HUDEP-2 (cell line): ENCODE data around the gene VILL.
"Not testable (repeated sequence)": the region's sequence is repeated elsewhere in the genome, so short reads cannot be mapped to it uniquely, and the experiment has no call there.

Experiments
- DNase-seq, 76 experiments: peaks; one replicate each; lab custom pipeline; 2025; ENCODE audit not compliant: unreplicated experiment in 76 of 76; lab: John Stamatoyannopoulos, UW

VILL gene

GRCh38 chr3:37963016-37963415, 27.6 kb upstream of the VILL start:
- DNase-seq: no peak

- no peak for DNase-seq
These were observed 27.0 kb upstream of the VILL start for GRCh38 chr3:37963635-37964034.

- no peak for DNase-seq
These were observed 26.4 kb upstream of the VILL start for GRCh38 chr3:37964146-37964545.

- DNase-seq: no peak
These were observed 25.9 kb upstream of the VILL start for GRCh38 chr3:37964716-37965115.

- peak in 35 of 76 experiments; percentile 2 to 60 (median 23) for DNase-seq
These were observed 23.2 kb upstream of the VILL start for GRCh38 chr3:37967260-37967881.

- no peak for DNase-seq
These were observed 22.4 kb upstream of the VILL start for GRCh38 chr3:37968199-37968598.

- DNase-seq: no peak
These were observed 21.6 kb upstream of the VILL start for GRCh38 chr3:37968813-37969595.

- peak in 4 of 76 experiments; percentile 2 to 24 (median 12) for DNase-seq
These were observed 20.9 kb upstream of the VILL start for GRCh38 chr3:37969596-37970100.

- DNase-seq: no peak
These were observed 19.8 kb upstream of the VILL start for GRCh38 chr3:37970802-37971201.

GRCh38 chr3:37971467-37971866, 19.1 kb upstream of the VILL start:
- DNase-seq: no peak

GRCh38 chr3:37972056-37972455, 18.5 kb upstream of the VILL start:
- DNase-seq: not testable (repeated sequence)

GRCh38 chr3:37973246-37974054, 17.1 kb upstream of the VILL start:
- DNase-seq: no peak

GRCh38 chr3:37974121-37975083, 16.2 kb upstream of the VILL start:
- peak in 56 of 76 experiments; percentile 3 to 64 (median 34) for DNase-seq

GRCh38 chr3:37979541-37980461, 10.8 kb upstream of the VILL start:
- DNase-seq: no peak

GRCh38 chr3:37980462-37981347, 9.9 kb upstream of the VILL start:
- DNase-seq: no peak

- DNase-seq: no peak
These were observed 9.3 kb upstream of the VILL start for GRCh38 chr3:37981348-37981664.

GRCh38 chr3:37982331-37982730, 8.3 kb upstream of the VILL start:
- no peak for DNase-seq

- DNase-seq: no peak
These were observed 6.5 kb upstream of the VILL start for GRCh38 chr3:37984051-37984450.
